A549 (cell line): Measurements from ENCODE around the gene KCNQ5. TPM values are rescaled to one million over a fixed set of nuclear protein-coding genes. Genes with fewer than 3 reads are reported as not detected.

Experiments
- ATAC-seq, 2 experiments: fragments of 200-7000 bp in 1 of 2; fragments of >200 bp in 1 of 2; cut with Nextera tagmentation in 1 of 2; cut with Tn5 transposase in 1 of 2; 3 replicates each; pipeline versions ENCODE4 v1.8.0 to v1.9.1; 2018 to 2020; ENCODE audit warnings: mild to moderate bottlenecking in 1 of 2, moderate library complexity in 1 of 2
- CTCF ChIA-PET: fragments of 300-600 bp; sonication (Branson Sonifier 250); formaldehyde crosslinking; extraction: SDS; loops from one replicate; lab custom pipeline; 2021; ENCODE audit warnings: antibody characterized with exemption, inconsistent platforms; lab: Yijun Ruan, JAX
- POLR2A ChIA-PET: fragments of 350-600 bp; formaldehyde crosslinking; extraction: SDS; loops from one replicate; lab custom pipeline; 2021; ENCODE audit warnings: antibody characterized with exemption, inconsistent platforms; lab: Yijun Ruan, JAX
- DNase-seq, 2 experiments: peaks; one replicate each; pipeline versions ENCODE4 v3.0.0 to v3.0.0-alpha.2; 2011 to 2016; ENCODE audit warnings: low read depth in 1 of 2, low spot score in 1 of 2
- FAIRE-seq: peaks from 2 replicates; lab custom pipeline; 2011; peaks lifted over from hg19 to GRCh38; lab: Jason Lieb, UNC
- H3K27ac ChIP-seq, 2 experiments: fragments of >200 bp; sonication (Bioruptor Twin); formaldehyde crosslinking; 3 replicates each; pipeline ENCODE4 v1.5.1; 2016 to 2017
- H3K4me1 ChIP-seq: fragments of >200 bp; sonication (Bioruptor Twin); formaldehyde crosslinking; 3 replicates; pipeline ENCODE4 v1.6.1; 2016
- H3K4me2 ChIP-seq: fragments of >200 bp; sonication (Bioruptor Twin); formaldehyde crosslinking; 3 replicates; pipeline ENCODE4 v1.6.1; 2016
- H3K4me3 ChIP-seq: fragments of >200 bp; sonication (Bioruptor Twin); formaldehyde crosslinking; 3 replicates; pipeline ENCODE4 v1.5.1; 2016
- H3K9me3 ChIP-seq: fragments of >200 bp; sonication (Bioruptor Twin); formaldehyde crosslinking; 3 replicates; pipeline ENCODE4 v1.6.1; 2016
- BHLHE40 ChIP-seq: IDR thresholded peaks from 2 replicates; pipeline ENCODE4 v1.6.1; 2012; ENCODE audit warnings: low read depth, low read length, inconsistent platforms
- CBX2 ChIP-seq: fragments of 200-600 bp; sonication (generic); IDR thresholded peaks from 2 replicates; pipeline ENCODE4 v1.6.1; 2016; ENCODE audit warnings: low read depth, mild to moderate bottlenecking, borderline replicate concordance
- CEBPB ChIP-seq, 2 experiments: fragments of >200 bp in 1 of 2; sonication (Bioruptor Twin) in 1 of 2; formaldehyde crosslinking in 1 of 2; IDR thresholded peaks; 2 replicates each; pipeline ENCODE4 v1.6.1; 2012 to 2016
- EHF ChIP-seq: fragments of 250-450 bp; sonication (Bioruptor Pico); IDR thresholded peaks from 2 replicates; pipeline ENCODE4 v1.5.0; 2020; ENCODE audit warnings: mild to moderate bottlenecking
- EP300 ChIP-seq, 2 experiments: fragments of >200 bp; sonication (Bioruptor Twin); formaldehyde crosslinking; IDR thresholded peaks; 2 replicates in 1 of 2; 3 replicates in 1 of 2; pipeline ENCODE4 v1.6.1; 2016 to 2017
- FOSL2 ChIP-seq, 2 experiments: fragments of 450-650 bp in 1 of 2; fragments of >200 bp in 1 of 2; sonication (Bioruptor Twin) in 1 of 2; formaldehyde crosslinking; IDR thresholded peaks; 2 replicates each; pipeline versions ENCODE4 v1.5.0 to v1.6.1; 2016 to 2020; ENCODE audit warnings: mild to moderate bottlenecking in 1 of 2, moderate library complexity in 1 of 2
- FOXS1 ChIP-seq: fragments of 250-450 bp; sonication (Bioruptor Pico); IDR thresholded peaks from 2 replicates; pipeline ENCODE4 v1.5.0; 2020; ENCODE audit warnings: mild to moderate bottlenecking, moderate library complexity
- GATA3 ChIP-seq: IDR thresholded peaks from 2 replicates; pipeline ENCODE4 v1.6.1; 2012; ENCODE audit warnings: borderline replicate concordance
- MAZ ChIP-seq: fragments of 150-350 bp; IDR thresholded peaks from 2 replicates; pipeline ENCODE4 v1.6.1; 2014; ENCODE audit warnings: antibody characterized with exemption, low read depth, low read length, borderline replicate concordance
- MYC ChIP-seq: IDR thresholded peaks from 2 replicates; pipeline ENCODE4 v1.6.1; 2012; ENCODE audit warnings: mild to moderate bottlenecking, inconsistent platforms, low read length, improper control_type of control experiment, borderline replicate concordance
- NR3C1 ChIP-seq: fragments of >200 bp; sonication (Bioruptor Twin); formaldehyde crosslinking; IDR thresholded peaks from 3 replicates; pipeline ENCODE4 v1.6.1; 2017
- POLR2A ChIP-seq: IDR thresholded peaks from 2 replicates; pipeline ENCODE4 v1.6.1; 2012; ENCODE audit warnings: mild to moderate bottlenecking, low read length
- POLR2AphosphoS2 ChIP-seq: conservative IDR thresholded peaks from 2 replicates; pipeline ENCODE4 v1.6.1; 2012; ENCODE audit warnings: low read length, improper control_type of control experiment, inconsistent platforms
- RARB ChIP-seq: fragments of 250-450 bp; sonication (Bioruptor Pico); IDR thresholded peaks from 2 replicates; pipeline ENCODE4 v1.8.0; 2021; ENCODE audit warnings: mild to moderate bottlenecking, moderate library complexity
- RFX5 ChIP-seq: fragments of 450-650 bp; IDR thresholded peaks from 2 replicates; pipeline ENCODE4 v1.7.1; 2014; ENCODE audit warnings: antibody characterized with exemption, mild to moderate bottlenecking, moderate library complexity
- RNF2 ChIP-seq: fragments of 200-600 bp; sonication (generic); IDR thresholded peaks from 2 replicates; pipeline ENCODE4 v1.6.1; 2016; ENCODE audit warnings: low read depth, mild to moderate bottlenecking, antibody characterized with exemption, moderate library complexity, borderline replicate concordance
- TP53 ChIP-seq: fragments of 250-450 bp; sonication (Bioruptor Pico); IDR thresholded peaks from 2 replicates; pipeline ENCODE4 v1.5.0; 2021; ENCODE audit warnings: mild to moderate bottlenecking, moderate library complexity
- ZFP36 ChIP-seq: fragments of 450-650 bp; IDR thresholded peaks from 2 replicates; pipeline ENCODE4 v1.6.1; 2014; ENCODE audit warnings: borderline replicate concordance; ENCODE audit not compliant: partially characterized antibody
- ZNF302 ChIP-seq: fragments of 250-450 bp; sonication (Bioruptor Pico); IDR thresholded peaks from 2 replicates; pipeline ENCODE4 v1.9.0; 2021; ENCODE audit warnings: inconsistent platforms, mild to moderate bottlenecking, moderate library complexity
- ZSCAN20 ChIP-seq: fragments of 250-450 bp; sonication (Bioruptor Pico); IDR thresholded peaks from 2 replicates; pipeline ENCODE4 v1.8.0; 2022; ENCODE audit warnings: mild to moderate bottlenecking, moderate library complexity
- WGBS: methylation state at CpG from one replicate; pipeline ENCODE4 v1.1.6; 2017; ENCODE audit errors: missing lambda C conversion rate; 5-methylcytosine and 5-hydroxymethylcytosine counted together
- polyA plus RNA-seq, 4 experiments: library from polyadenylated mRNA; depleted of rRNA in 3 of 4; stranded (reverse); fragments of >200 nt; fragmentation: RNase III in 1 of 4; extraction: RNeasy Plus Mini Kit Qiagen cat#74134 plus additional on column Dnase treatment in 1 of 4; gene quantifications; 2 replicates in 3 of 4; 3 replicates in 1 of 4; pipeline ENCODE4 v1.2.3, GENCODE V29; 2011 to 2017
- TF ChIP-seq, protein P1 (sequence below): fragments of 200-600 bp; sonication (generic); IDR thresholded peaks from 2 replicates; pipeline ENCODE4 v1.6.1; 2016; ENCODE audit warnings: antibody characterized with exemption, mild to moderate bottlenecking, moderate library complexity
- TF ChIP-seq, protein P2 (sequence below): fragments of 450-650 bp; IDR thresholded peaks from 2 replicates; pipeline ENCODE4 v1.6.1; 2014; ENCODE audit warnings: antibody characterized with exemption
- TF ChIP-seq, protein P3 (sequence below): fragments of 250-450 bp; sonication (Bioruptor Pico); IDR thresholded peaks from 2 replicates; pipeline ENCODE4 v1.5.0; 2021; ENCODE audit warnings: mild to moderate bottlenecking, moderate library complexity, borderline replicate concordance
- TF ChIP-seq, protein P4 (sequence below): IDR thresholded peaks from 2 replicates; pipeline ENCODE4 v1.6.1; 2012
- TF ChIP-seq, protein P5 (sequence below): IDR thresholded peaks from 2 replicates; pipeline ENCODE4 v1.6.1; 2012
- TF ChIP-seq, protein P6 (sequence below): fragments of >200 bp; sonication (Bioruptor Twin); formaldehyde crosslinking; IDR thresholded peaks from 3 replicates; pipeline ENCODE4 v1.6.1; 2016

The KCNQ5 gene
- polyA plus RNA-seq, 2 of the 4 experiments (the other 2 are of a cell fraction), result 1.2 to 1.3 TPM

DNA sequence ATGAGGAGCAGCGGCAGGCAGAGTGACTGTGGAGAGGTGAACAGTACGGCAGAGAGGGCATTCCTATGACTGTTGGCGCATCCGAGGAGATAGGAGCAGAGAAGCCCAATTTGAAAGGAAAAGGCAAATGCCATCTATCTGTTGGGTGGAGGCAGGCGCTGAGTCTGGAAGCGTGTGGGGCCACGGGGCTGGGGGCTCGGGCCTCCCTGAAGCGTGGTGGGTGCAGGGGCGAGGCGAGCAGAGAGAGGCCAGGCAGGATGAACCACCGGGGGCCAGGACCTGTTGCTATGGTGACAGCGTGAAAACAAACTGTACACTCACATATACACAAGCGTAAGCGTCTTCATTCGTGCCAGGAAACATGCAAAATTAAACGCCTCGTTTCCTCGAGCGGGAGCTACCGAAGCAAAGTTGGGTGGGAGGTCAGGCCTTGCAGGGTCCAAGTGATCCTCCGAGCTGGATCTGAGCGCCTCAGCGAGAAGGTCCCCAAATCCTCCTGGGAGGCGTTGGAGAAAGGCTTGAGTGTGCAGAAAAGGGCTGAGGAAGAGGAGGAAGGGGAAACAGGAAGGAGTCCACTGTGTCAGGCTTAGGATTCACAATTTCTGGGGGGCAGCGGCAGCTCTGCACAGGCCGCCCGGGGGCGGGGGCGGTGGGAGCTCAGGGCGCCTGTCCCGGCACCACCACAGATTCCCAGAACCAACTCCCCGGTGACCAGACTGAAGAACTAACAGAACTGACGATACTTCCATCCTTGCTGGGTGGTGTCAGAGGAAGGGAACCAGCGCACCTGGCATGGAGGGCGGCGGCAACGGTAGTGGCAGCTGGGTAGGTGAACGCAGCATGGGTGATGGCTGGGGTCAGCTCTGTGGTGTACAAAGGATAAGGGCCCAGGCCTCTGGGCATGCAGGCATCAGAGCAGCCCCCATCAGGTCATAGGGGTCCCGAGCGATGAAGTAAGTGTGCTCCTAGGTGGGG, 535.2 kb downstream of the KCNQ5 start:
- no peak overlapping the region for H3K27ac ChIP-seq
- POLR2A ChIA-PET, result no interaction called here
- DNase-seq, result no peak
- no peaks in the 10 kb centered on the region for H3K9me3 ChIP-seq
- FAIRE-seq, result no peak
- no peak overlapping the region for H3K4me2 ChIP-seq
- H3K4me1 ChIP-seq, result no peaks in the 10 kb centered on the region
- no peak overlapping the region for H3K4me3 ChIP-seq
- no peak for ATAC-seq
- TF ChIP-seq FOXS1 (no peak), MYC (no peak), MAZ (no peak), POLR2AphosphoS2 (no peak), POLR2A (no peak), ZFP36 (no peak), TP53 (CRISPR knock-in tag) (no peak), ZNF302 (CRISPR knock-in tag) (no peak)
- TF ChIP-seq, protein P1, sequence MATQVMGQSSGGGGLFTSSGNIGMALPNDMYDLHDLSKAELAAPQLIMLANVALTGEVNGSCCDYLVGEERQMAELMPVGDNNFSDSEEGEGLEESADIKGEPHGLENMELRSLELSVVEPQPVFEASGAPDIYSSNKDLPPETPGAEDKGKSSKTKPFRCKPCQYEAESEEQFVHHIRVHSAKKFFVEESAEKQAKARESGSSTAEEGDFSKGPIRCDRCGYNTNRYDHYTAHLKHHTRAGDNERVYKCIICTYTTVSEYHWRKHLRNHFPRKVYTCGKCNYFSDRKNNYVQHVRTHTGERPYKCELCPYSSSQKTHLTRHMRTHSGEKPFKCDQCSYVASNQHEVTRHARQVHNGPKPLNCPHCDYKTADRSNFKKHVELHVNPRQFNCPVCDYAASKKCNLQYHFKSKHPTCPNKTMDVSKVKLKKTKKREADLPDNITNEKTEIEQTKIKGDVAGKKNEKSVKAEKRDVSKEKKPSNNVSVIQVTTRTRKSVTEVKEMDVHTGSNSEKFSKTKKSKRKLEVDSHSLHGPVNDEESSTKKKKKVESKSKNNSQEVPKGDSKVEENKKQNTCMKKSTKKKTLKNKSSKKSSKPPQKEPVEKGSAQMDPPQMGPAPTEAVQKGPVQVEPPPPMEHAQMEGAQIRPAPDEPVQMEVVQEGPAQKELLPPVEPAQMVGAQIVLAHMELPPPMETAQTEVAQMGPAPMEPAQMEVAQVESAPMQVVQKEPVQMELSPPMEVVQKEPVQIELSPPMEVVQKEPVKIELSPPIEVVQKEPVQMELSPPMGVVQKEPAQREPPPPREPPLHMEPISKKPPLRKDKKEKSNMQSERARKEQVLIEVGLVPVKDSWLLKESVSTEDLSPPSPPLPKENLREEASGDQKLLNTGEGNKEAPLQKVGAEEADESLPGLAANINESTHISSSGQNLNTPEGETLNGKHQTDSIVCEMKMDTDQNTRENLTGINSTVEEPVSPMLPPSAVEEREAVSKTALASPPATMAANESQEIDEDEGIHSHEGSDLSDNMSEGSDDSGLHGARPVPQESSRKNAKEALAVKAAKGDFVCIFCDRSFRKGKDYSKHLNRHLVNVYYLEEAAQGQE, result no peak
- TF ChIP-seq, protein P2, sequence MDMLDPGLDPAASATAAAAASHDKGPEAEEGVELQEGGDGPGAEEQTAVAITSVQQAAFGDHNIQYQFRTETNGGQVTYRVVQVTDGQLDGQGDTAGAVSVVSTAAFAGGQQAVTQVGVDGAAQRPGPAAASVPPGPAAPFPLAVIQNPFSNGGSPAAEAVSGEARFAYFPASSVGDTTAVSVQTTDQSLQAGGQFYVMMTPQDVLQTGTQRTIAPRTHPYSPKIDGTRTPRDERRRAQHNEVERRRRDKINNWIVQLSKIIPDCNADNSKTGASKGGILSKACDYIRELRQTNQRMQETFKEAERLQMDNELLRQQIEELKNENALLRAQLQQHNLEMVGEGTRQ, result no peak
- 80% methylated on average over 35 of the region's 41 CpGs for WGBS
- CTCF ChIA-PET, result interaction anchor here (0.6 kb wide), 1 partner anchor 1090 kb away, joined by 3 read pairs; no protein-coding TSS in a partner anchor

DNA sequence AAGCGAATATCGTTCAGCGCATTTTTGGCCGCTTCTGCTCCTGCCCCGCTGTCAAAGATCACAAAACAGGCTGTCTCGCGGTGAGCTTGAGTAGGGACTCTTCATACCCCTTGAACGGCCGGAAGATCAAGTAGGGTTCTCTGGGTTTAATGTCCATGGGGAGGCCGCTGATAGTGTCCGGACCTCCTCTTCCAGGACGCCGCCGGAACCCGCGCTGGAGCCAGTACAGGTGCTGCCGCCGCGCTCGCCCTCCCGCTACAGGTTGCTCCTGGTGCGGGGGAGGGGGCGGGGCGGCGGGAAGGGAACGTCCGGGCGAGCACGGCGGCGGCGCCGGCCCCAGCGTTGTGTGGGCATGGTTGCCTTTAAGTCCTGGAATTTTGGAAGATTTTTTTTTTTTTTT, 536.0 kb downstream of the KCNQ5 start:
- Histone ChIP-seq H3K27ac (no peak overlapping the region), H3K4me2 (no peak overlapping the region), H3K4me3 (no peak overlapping the region), H3K9me3 (no peaks in the 10 kb centered on the region), H3K4me1 (no peaks in the 10 kb centered on the region)
- POLR2A ChIA-PET, result no interaction called here
- FAIRE-seq, result no peak
- CTCF ChIA-PET, result interaction anchor here (1.2 kb wide), 1 partner anchor 577 kb away, joined by 3 read pairs; no protein-coding TSS in a partner anchor
- 81% methylated on average over 27 of the region's 34 CpGs for WGBS
- DNase-seq, result no peak
- ATAC-seq, result no peak
- TF ChIP-seq, protein P3, sequence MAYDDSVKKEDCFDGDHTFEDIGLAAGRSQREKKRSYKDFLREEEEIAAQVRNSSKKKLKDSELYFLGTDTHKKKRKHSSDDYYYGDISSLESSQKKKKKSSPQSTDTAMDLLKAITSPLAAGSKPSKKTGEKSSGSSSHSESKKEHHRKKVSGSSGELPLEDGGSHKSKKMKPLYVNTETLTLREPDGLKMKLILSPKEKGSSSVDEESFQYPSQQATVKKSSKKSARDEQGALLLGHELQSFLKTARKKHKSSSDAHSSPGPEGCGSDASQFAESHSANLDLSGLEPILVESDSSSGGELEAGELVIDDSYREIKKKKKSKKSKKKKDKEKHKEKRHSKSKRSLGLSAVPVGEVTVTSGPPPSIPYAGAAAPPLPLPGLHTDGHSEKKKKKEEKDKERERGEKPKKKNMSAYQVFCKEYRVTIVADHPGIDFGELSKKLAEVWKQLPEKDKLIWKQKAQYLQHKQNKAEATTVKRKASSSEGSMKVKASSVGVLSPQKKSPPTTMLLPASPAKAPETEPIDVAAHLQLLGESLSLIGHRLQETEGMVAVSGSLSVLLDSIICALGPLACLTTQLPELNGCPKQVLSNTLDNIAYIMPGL, result no peak
- TF ChIP-seq, protein P4, sequence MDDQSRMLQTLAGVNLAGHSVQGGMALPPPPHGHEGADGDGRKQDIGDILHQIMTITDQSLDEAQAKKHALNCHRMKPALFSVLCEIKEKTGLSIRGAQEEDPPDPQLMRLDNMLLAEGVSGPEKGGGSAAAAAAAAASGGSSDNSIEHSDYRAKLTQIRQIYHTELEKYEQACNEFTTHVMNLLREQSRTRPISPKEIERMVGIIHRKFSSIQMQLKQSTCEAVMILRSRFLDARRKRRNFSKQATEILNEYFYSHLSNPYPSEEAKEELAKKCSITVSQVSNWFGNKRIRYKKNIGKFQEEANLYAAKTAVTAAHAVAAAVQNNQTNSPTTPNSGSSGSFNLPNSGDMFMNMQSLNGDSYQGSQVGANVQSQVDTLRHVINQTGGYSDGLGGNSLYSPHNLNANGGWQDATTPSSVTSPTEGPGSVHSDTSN, result no peak
- TF ChIP-seq RARB (CRISPR knock-in tag) (no peak), EHF (CRISPR knock-in tag) (no peak), CEBPB (IDR thresholded peaks at IDR 0.05) (no peak), RNF2 (no peak), ZSCAN20 (CRISPR knock-in tag) (no peak), MAZ (no peak), CBX2 (no peak), EP300 (IDR thresholded peaks at IDR 0.05) (no peak), RFX5 (no peak), FOSL2 (IDR thresholded peaks at IDR 0.05) (no peak), FOSL2 (CRISPR knock-in tag; IDR thresholded peaks at IDR 0.05) (no peak), BHLHE40 (no peak), GATA3 (no peak), NR3C1 (no peak)
- TF ChIP-seq, protein P5, sequence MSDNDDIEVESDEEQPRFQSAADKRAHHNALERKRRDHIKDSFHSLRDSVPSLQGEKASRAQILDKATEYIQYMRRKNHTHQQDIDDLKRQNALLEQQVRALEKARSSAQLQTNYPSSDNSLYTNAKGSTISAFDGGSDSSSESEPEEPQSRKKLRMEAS, result no peak
- TF ChIP-seq, protein P2, result no peak
- TF ChIP-seq, protein P6, sequence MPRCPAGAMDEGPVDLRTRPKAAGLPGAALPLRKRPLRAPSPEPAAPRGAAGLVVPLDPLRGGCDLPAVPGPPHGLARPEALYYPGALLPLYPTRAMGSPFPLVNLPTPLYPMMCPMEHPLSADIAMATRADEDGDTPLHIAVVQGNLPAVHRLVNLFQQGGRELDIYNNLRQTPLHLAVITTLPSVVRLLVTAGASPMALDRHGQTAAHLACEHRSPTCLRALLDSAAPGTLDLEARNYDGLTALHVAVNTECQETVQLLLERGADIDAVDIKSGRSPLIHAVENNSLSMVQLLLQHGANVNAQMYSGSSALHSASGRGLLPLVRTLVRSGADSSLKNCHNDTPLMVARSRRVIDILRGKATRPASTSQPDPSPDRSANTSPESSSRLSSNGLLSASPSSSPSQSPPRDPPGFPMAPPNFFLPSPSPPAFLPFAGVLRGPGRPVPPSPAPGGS, result no peak
